Fibroblast of skin of left quadriceps (primary cell): ENCODE measurements around the gene S1PR2.
"Not testable (repeated sequence)": the region's sequence is repeated elsewhere in the genome, so short reads cannot be mapped to it uniquely, and the experiment has no call there.

Experiments used
- DNase-seq, 2 experiments: peaks; one replicate each; pipeline ENCODE4 v3.0.0-alpha.2; 2013; ENCODE audit warnings: low read depth in 2 of 2

S1PR2 gene

DNA sequence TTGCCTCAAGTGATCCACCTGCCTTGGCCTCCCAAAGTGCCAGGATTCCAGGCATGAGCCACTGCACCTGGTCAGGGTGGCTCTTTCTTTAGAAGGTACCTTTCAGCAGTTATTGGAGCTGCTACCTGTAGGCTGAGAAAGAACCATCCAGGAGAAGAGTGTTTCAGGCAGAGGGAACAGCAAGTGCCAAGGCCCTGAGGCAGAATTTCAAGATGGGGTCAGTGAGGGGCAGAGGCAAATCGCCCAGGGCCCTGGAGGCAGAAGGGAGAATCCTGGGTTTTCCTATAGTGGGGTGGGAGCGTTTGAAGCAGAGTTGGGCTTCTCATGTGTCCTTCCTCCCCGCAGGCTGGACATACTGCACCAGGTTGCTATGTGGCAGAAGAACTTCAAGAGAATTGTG lies 23.1 kb upstream of the S1PR2 start:
- DNase-seq: no peak

- DNase-seq: no peak
Measured at GRCh38 chr19:10252707-10253106, 21.6 kb upstream of the S1PR2 start.

GRCh38 chr19:10251792-10252694 lies 20.9 kb upstream of the S1PR2 start, which contains the start of gene MRPL4:
MRPL4 (plus strand) TSS chr19:10252214; CDS start chr19:10252254, 40 bp downstream.
- DNase-seq: peak; percentile 98

DNA sequence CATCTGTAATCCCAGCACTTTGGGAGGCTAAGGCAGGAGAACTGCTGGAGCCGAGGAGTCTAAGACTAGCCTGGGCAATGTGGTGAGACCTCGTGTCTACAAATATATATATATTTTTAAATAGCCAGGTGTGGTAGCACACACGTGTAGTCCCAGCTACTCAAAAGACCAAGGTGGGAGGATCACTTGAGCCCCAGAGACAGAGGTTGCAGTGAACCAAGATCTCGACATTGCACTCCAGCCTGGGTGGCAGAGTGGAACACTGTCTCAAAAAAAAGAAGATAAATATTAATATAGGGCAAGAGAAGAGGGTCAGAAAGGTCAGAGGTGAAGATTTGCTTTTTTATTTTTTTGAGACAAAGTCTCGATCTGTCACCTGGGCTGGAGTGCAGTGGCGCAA lies 15.4 kb upstream of the S1PR2 start:
- no peak for DNase-seq

- no peak for DNase-seq
Measured at GRCh38 chr19:10245189-10245939, 14.2 kb upstream of the S1PR2 start.

GRCh38 chr19:10243606-10244005 lies 12.5 kb upstream of the S1PR2 start:
- DNase-seq: no peak

DNA sequence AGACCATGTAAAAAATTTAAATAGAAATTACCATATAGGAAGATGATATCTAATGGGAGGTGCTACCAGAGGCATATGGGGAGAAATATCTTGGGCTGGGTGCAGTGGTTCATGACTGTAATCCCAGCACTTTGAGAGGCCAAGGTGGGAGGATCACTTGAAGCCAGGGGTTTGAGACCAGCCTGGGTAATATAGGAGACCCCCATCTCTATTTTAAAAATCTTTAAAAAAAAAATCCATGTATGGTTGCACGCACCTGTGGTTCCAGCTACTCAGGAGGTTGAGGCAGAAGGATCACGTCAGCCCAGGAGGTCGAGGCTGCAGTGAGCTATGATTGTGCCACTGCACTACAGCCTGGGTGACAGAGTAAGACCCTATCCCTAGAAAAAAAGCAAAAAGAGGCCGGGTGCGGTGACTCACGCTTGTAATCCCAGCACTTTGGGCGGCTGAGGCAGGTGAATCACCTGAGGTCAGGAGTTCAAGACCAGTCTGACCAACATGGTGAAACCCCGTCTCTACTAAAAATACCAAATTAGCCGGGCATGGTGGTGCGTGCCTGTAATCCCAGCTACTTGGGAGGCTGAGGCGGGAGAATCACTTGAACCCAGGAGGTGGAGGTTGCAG lies 10.8 kb upstream of the S1PR2 start:
- DNase-seq: not testable (repeated sequence)

GRCh38 chr19:10238172-10238783 lies 7.1 kb upstream of the S1PR2 start:
- DNase-seq: peak; percentile 77 to 78

DNA sequence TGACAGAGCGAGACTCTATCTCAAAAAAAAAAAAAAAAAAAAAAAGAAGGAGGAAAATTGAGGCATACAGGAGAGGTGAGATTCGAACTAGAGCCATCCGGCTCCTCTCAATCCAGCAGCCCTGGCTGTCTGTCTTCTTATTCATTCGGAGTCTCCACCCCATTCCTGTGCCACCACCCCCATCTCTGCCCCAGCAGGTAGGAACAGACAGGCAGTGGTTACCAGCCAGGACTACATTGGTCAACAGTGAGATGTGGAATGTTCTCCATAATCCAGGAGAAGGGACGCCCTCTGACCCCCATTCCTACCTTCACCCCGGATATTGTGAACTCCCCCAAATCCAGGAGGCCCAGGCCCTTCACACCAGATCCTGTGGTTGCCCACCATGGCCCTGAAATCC lies 6.6 kb upstream of the S1PR2 start:
- no peak for DNase-seq

- DNase-seq: not testable (repeated sequence)
Measured at GRCh38 chr19:10235409-10235808, 4.3 kb upstream of the S1PR2 start.

GRCh38 chr19:10235003-10235402 lies 3.9 kb upstream of the S1PR2 start:
- no peak for DNase-seq

- no peak for DNase-seq
Measured at GRCh38 chr19:10233946-10234345, 2.8 kb upstream of the S1PR2 start.

- no peak for DNase-seq
Measured at GRCh38 chr19:10231612-10232228, 589 bp upstream of the S1PR2 start.

- no peak for DNase-seq
Measured at GRCh38 chr19:10230173-10230860, 814 bp downstream of the S1PR2 start.

- no peak for DNase-seq
Measured at GRCh38 chr19:10228920-10229319, 2.2 kb downstream of the S1PR2 start.

GRCh38 chr19:10228393-10228792 lies 2.7 kb downstream of the S1PR2 start:
- DNase-seq: no peak

GRCh38 chr19:10227026-10227971 lies 3.8 kb downstream of the S1PR2 start:
- DNase-seq: no peak

DNA sequence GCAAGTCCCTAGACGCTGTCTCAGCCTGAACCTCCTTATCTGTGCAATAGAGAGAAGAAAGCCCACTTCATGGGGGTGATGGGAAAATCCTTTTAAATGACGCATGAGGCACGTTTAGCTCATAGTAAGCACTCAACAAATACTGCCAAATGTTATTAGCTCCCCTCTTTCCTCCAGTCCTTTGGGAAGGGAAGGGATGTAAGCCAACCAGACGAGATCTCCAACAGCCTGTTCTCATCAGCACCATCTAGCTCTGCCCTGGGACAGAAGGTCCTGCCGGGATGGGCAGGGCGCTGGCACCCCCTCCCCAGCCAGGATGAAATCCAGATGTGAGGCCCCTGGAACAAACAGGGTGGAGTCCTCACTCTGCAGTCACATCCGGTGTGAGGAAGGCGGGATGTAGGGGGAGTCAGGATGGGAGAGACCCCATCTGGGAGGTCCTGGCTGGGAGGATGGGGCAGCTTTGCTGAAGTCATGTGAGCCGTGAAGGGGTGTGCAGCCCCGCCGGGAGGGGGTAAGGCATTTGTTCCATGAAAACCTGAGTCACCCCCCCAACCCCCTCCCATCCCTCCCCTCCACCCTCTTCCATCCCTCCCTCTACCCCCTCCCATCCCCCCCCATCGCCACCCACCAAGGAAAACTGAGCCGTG lies 4.6 kb downstream of the S1PR2 start:
- DNase-seq: peak; percentile 94

- no peak for DNase-seq
Measured at GRCh38 chr19:10226021-10226375, 5.1 kb downstream of the S1PR2 start.
